ENCODE results near the gene LRRC8A. TPM values are rescaled to one million over a fixed set of nuclear protein-coding genes. Genes with fewer than 3 reads are reported as not detected.

LRRC8A gene
- total RNA-seq, 1 experiment from 2014 or later: 19.1 TPM

DNA sequence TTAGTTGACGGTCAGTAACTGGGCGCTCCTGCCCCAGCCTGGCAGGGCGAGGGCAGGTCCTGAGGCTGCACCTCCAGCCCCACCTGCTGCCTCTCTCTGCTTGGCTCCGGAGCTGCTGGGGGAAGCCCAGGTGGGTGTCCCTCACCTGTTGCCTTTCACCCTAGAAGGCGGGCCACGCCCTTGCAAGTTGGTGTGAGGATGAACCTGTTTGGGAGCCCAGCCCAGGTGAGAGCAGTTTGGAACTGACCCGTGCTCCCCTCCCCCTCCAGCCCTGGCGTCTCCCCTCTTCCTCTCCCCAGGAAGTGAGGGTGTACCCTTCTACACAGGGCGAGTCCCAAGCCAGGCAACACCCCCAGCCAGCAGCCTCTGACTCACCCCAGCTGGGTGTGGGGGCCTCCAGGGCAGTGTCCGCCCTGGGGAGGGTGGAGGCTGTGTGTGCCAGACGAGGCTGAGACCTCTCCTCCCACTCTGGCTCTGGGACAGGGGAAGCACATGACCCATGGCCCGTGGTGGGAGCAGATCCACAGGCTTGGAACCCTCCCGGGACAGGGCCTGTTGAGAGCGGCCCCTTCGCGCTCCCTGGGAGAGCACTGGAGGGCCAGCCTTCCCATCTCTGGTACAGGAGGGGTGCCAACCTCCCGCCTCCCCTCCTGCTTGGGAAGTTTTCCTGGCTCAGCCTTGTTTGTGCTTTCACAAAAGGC, 10.4 kb downstream of the LRRC8A start:
- DNase-seq: peak; percentile 97
- Histone ChIP-seq H3K36me3 (peaks cover 26% of the 10 kb centered on the region), H3K27me3 (no peaks in the 10 kb centered on the region), H3K4me3 (peak overlapping the region; percentile 17; the same call in 1 of the 2 replicates), H3K9me3 (no peaks in the 10 kb centered on the region)

DNA sequence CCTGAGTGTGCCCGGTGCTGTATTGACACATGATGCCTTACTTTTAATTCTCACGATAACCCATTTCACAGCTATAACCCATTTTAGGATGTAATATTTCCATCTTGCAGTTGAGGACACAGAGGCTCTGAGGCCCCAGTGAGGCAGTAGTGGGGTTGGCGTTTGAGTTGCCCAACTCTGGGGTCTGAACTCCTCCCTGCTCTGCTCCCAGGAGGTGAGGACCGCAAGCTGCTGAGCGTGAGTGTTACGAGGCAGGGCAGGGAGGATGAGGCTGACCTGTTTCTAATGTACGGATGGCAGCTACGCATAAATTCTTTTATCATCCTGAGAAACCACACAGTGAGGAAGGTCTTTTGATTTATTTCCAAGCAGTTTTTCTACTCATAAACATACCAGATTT, 11.4 kb downstream of the LRRC8A start:
- Histone ChIP-seq H3K4me3 (no peak overlapping the region), H3K27me3 (no peaks in the 10 kb centered on the region), H3K36me3 (peaks cover 26% of the 10 kb centered on the region), H3K9me3 (no peaks in the 10 kb centered on the region)
- no peak for DNase-seq

DNA sequence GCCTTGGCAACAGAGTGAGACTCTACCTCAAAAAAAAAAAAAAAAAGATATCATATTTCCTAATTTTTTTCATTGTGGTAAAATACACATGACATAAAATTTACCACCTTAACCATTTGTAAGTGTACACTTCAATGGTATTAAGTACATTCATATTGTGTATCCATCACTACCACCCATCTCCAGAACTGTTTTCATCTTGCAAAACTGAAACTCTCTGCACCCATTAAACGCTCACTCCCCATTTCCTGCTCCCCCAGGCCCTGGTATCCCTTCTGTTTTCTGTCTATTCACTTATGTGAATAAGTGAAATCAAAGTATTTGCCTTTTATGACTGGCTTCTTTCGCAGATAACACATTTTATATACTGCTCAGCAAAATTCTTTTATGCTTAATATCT, 12.8 kb downstream of the LRRC8A start:
- no peaks in the 10 kb centered on the region for H3K27me3 ChIP-seq
- peaks cover 23% of the 10 kb centered on the region for H3K36me3 ChIP-seq
- DNase-seq: no peak
- H3K9me3 ChIP-seq: no peaks in the 10 kb centered on the region
- H3K4me3 ChIP-seq: no peak overlapping the region

DNA sequence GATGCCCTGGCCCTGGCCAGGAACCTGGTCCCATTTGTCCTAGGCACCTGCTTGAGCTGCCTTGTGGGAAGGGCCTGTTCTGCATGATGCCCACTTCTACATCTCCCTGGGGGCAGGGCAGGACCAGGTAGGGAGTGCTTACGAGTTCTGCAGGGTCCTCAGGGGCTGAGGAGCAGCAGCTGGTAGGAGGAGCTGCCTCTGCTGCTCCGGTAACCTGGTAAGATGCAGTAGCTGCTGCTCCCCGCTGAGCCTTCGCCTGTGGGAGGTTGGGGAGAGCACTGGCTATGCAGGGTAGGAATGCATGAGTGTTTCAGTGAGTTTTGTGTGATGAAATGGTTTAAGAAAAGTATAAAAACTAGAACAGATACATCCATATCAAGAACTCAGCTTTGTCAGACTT, 13.6 kb downstream of the LRRC8A start:
- peaks cover 23% of the 10 kb centered on the region for H3K36me3 ChIP-seq
- H3K27me3 ChIP-seq: no peaks in the 10 kb centered on the region
- no peak for DNase-seq
- H3K4me3 ChIP-seq: no peak overlapping the region
- no peaks in the 10 kb centered on the region for H3K9me3 ChIP-seq

DNA sequence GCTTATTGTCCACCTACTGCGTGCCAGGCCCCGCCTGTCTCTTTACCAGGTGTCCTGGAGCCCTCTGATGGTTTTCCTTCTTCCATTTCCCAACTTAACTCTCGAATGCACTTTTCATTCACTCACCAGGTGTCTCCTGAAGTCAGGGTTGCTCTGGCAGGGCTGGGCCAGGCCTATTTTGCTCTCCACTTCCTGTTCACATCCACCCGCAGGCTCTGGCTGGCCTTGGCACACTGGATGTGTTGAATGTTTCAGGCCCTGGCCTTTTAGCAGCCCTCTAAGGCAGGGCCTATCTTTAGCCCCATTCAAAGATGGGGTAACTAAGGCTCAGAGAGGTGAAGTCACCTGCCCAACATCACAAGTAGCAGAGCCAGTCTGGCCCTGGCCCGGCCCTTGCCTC, 16.4 kb downstream of the LRRC8A start:
- no peak for DNase-seq

DNA sequence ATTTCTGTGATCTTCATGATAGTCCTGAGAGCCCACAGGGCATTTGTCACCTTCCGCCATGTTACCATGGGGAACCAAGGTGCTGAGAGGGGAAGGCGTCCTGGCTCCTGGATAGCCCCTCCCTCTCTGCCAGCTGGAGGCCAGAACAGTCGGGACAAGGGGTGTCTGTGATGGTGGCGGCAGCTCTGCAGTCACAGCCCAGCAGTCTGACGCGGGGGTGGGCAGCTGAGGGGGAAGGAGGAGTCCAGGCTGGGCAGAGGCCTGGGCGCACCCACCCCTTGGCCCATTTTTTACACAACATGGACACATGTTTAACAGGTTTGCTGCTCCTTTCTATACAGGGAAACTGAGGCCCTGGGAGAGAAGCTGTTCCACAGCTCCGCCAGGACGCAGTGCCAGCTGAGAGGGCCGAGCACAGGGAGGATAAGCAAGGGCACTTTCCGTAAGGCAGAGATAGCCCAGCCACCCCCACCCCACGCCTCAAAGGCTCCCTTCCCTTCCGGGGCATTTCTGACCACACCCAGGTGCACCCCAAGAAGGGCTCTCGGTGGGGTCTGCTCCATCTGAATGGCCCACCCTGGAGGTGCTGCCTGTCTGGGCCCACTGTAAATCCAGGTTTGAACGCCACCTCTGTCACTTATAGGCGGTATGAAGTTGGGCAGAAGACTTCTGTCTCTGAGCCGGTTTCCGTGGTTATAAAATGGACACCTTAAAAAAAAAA, 17.1 kb downstream of the LRRC8A start:
- Histone ChIP-seq H3K4me3 (no peak overlapping the region), H3K9me3 (no peaks in the 10 kb centered on the region), H3K27me3 (no peaks in the 10 kb centered on the region), H3K36me3 (peaks cover 13% of the 10 kb centered on the region)
- DNase-seq: no peak

More for the DNA sequence above, 16.4 kb downstream of the LRRC8A start:
- Histone ChIP-seq H3K4me3 (no peak overlapping the region), H3K36me3 (peaks cover 18% of the 10 kb centered on the region), H3K9me3 (no peaks in the 10 kb centered on the region), H3K27me3 (no peaks in the 10 kb centered on the region)

DNA sequence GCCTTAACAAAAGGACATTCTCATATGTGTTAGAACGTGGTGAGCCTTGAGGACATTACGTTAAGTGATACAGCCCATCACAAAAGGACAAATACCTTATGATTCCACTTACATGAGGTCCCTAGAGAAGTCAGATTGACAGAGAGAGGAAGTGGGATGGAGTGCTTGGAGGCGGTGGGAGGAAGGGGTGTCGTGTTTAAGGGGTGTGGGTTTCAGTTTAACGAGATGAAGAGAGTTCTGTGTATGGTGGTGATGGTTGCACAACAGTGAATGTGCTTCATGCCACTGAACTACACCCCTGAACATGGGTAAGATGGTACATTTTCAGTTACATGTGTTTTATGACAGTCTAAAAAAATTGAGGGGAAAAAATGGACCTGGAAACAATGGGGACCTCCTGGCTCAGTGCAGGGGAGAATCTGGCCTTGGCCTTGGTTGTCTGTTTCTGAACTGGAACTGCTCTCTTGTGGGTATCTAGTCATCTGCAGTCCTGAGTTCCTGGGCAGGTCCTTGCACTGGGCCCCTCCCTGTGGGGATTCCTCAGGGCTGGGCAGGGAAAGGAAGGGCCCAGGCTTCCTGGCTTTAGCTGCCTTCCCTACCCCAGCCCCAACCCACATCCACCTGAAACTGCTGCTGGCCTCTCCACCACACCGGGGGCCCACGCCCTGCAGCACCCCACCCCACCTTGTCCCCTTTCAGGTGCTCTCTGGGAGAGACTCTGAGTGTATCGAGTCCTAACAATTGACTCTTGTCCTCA, 17.8 kb downstream of the LRRC8A start:
- no peaks in the 10 kb centered on the region for H3K9me3 ChIP-seq
- peaks cover 12% of the 10 kb centered on the region for H3K36me3 ChIP-seq
- no peak overlapping the region for H3K4me3 ChIP-seq
- no peak for DNase-seq
- H3K27me3 ChIP-seq: no peaks in the 10 kb centered on the region

DNA sequence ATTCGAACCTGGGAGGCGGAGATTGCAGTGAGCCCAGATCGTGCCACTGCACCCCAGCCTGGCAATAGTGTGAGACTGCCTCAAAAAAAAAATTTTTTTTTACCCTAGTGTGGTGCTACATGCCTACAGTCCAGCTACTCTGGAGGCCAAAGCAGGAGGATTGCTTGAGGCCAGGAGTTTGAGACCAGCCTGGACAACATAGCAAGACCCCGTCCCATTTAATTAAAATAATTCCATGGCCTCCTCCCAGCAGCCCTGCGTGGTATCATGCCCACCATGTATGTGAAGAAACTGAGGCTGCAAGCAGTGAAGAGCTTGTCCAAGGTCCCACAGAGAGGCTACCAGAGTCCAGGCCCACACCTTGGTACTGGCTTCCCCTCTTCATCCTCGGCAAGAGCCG, 19.4 kb downstream of the LRRC8A start:
- Histone ChIP-seq H3K27me3 (no peaks in the 10 kb centered on the region), H3K4me3 (no peak overlapping the region), H3K36me3 (peaks cover 11% of the 10 kb centered on the region), H3K9me3 (no peaks in the 10 kb centered on the region)
- no peak for DNase-seq

DNA sequence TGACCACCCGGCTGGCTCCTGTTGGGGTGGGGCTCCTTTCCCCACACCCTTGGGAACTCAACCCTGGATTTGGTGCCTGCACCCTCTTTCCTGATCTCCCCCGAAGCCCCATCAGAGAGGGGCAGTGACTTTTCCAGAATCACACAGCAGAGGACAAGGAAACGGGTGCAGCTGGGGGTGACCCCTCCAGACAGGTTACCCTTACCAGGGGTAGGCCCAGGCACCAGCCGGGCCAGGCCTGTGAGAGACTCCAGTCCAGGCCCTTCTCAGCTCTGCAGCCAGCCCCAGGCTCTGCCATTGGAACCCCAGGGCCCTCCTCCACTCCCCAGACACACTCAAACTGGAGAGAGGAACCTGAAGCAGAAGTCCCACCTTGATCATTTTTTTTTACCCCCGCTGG, 19.9 kb downstream of the LRRC8A start:
- peaks cover 6% of the 10 kb centered on the region for H3K36me3 ChIP-seq
- H3K27me3 ChIP-seq: no peaks in the 10 kb centered on the region
- no peak overlapping the region for H3K4me3 ChIP-seq
- no peaks in the 10 kb centered on the region for H3K9me3 ChIP-seq
- no peak for DNase-seq

DNA sequence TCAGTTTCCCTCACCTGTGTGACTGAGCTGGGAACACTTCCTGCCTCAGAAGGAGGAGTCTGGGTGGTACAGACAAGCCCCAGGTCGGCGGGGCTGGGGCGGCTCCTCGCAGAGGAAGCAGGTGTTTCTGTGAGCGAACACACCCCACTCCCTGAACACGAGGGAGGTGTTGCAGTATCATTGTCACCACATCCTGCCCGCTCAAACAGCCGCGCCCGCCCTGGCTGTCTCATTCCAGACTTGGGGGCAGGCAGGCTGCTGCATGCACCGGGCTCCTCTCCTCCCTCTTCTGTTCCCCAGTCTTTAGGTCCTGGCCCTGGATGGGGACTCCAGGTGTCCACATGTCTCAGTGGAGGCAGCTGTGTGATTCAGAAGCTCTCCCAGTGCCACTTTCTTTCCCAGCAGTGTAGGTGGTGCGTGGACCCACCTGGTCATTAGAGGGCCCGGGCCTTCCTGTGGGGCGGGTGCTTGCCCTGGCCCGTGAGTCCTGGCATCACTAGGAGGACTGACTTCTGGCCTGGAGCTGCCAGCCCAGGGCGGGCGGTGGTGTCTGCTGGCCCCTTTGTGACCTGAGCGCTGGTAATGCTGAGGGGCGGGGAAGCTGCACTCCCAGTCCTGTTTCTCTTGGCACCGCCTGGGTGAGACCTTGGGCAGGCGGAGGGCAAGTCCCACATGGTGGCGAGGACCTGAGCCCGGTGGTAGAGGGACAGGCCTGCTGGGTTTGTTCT, 20.6 kb downstream of the LRRC8A start:
- H3K9me3 ChIP-seq: no peaks in the 10 kb centered on the region
- H3K27me3 ChIP-seq: no peaks in the 10 kb centered on the region
- no peak overlapping the region for H3K4me3 ChIP-seq
- H3K36me3 ChIP-seq: peaks cover 6% of the 10 kb centered on the region
- no peak for DNase-seq

DNA sequence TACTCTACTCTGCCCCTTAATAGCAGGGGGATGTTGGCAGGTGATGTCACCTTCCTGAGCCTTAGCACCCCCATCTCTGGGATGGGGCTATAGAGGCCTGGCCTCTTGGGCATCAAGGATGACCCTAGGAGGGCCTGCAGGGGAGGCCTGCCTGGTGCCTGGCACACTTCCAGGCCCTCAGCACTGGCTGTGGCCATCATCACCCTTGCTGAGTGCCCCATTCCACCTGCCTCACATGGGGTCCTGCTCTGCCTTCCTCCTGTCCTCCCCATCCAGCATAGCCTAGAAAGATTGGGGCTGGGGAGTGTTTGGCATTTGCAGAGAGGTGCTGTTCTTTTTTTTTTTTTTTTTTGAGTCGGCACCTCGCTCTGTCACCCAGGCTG, 21.1 kb downstream of the LRRC8A start:
- peaks cover 10% of the 10 kb centered on the region for H3K36me3 ChIP-seq
- DNase-seq: no peak
- H3K9me3 ChIP-seq: no peaks in the 10 kb centered on the region
- no peak overlapping the region for H3K4me3 ChIP-seq
- H3K27me3 ChIP-seq: no peaks in the 10 kb centered on the region

DNA sequence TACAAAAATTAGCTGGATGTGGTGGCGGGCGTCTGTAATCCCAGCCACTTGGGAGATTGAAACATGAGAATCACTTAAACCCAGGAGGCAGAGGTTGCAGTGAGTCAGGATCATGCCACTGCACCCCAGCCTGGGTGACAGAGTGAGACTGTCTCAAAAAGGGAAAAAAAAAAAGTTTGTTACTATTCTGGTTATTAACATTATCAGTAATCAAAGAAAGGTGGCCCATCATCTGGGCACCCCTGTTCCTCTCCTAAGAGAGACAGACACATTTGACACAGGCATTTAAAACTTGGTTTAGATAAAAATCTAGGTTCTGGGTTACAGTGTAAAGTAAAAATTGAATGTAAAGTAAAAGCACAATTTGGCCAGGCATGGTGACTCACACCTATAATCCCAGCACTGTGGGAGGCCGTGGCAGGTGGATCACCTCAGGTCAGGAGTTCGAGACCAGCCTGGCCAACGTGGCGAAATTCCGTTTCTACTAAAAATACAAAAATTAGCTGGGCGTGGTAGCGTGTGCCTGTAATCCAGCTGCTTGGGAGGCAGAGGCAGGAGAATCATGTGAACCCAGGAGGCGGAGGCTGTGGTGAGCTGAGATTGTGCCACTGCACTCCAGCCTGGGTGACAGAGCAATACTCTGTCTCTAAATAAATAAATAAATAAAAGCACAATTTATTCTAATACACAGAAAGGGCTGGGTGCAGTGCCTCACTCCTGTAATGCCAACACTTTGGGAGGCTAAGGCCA, 22.1 kb downstream of the LRRC8A start:
- no peak for DNase-seq
- Histone ChIP-seq H3K4me3 (no peak overlapping the region), H3K9me3 (no peaks in the 10 kb centered on the region), H3K27me3 (no peaks in the 10 kb centered on the region), H3K36me3 (peaks cover 14% of the 10 kb centered on the region)

DNA sequence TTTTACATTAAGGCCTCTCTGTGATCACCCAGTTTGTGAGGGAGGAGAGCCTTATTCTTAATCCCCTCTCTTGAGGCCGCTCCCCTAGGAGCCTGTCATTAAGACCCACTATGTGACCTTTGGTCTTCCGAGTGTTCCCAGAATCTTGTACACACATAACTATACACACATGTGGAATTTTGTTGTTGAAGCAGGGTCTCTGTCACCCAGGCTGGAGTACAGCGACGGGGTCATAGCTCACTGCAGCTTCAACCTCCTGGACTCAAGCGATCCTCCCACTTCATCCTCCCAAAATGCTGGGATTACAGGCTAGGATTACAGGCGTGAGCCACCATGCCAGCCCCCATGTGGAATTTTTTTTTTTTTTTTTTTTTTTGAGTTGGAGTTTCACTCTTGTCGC, 24.0 kb downstream of the LRRC8A start:
- Histone ChIP-seq H3K9me3 (no peaks in the 10 kb centered on the region), H3K36me3 (peaks cover 22% of the 10 kb centered on the region), H3K27me3 (no peaks in the 10 kb centered on the region), H3K4me3 (no peak overlapping the region)
- DNase-seq: no peak

DNA sequence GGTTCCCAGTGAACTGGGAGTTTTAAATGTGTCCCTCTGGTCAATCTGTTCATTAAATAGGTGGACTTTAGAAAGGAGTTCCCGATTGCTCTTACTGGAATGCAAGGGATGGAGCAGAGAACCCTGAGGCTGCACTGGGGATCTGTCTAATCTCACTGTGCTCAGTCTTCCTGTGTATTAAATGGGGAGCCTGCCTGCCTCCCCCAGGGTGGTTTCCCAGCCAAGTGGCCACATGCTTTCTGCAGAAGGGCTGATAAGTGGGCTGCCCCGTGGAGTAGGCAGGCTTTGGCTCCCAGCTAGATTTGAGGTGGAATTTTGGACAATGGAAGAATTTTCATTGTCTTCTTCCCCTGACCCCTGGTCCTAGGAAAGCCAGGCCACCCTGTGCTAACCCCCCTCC, 24.8 kb downstream of the LRRC8A start:
- Histone ChIP-seq H3K36me3 (peaks cover 24% of the 10 kb centered on the region), H3K4me3 (no peak overlapping the region)

DNA sequence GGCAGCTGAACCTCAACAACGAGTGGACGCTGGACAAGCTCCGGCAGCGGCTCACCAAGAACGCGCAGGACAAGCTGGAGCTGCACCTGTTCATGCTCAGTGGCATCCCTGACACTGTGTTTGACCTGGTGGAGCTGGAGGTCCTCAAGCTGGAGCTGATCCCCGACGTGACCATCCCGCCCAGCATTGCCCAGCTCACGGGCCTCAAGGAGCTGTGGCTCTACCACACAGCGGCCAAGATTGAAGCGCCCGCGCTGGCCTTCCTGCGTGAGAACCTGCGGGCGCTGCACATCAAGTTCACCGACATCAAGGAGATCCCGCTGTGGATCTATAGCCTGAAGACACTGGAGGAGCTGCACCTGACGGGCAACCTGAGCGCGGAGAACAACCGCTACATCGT, 26.4 kb downstream of the LRRC8A start:
- Histone ChIP-seq H3K4me3 (no peak overlapping the region), H3K27me3 (no peaks in the 10 kb centered on the region), H3K36me3 (peaks cover 32% of the 10 kb centered on the region), H3K9me3 (no peaks in the 10 kb centered on the region)
- no peak for DNase-seq

More for the DNA sequence above, 24.8 kb downstream of the LRRC8A start:
- no peaks in the 10 kb centered on the region for H3K27me3 ChIP-seq
- DNase-seq: no peak
- H3K9me3 ChIP-seq: no peaks in the 10 kb centered on the region

DNA sequence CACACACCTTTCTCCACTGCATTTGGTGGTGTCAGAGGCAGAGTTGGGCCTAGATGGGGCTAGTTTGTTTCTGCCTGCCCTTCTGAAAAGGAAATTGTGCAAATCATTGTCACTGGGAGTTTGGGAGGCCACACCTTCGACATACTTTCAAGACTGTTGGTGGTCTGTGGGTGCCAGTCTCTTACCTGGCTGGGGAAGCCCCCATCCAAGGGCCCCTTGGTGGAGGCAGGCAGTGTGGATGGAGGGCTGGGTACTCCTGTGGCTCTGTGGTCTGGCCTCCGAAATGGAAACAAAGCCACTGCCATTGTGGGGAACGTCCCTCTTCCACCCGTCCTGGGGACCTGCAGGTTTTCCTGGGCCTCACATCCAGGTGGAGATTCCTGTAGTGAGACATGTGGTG, 27.9 kb downstream of the LRRC8A start:
- H3K4me3 ChIP-seq: no peak overlapping the region
- H3K9me3 ChIP-seq: no peaks in the 10 kb centered on the region
- DNase-seq: no peak
- no peaks in the 10 kb centered on the region for H3K27me3 ChIP-seq
- peaks cover 32% of the 10 kb centered on the region for H3K36me3 ChIP-seq
